Mesenchymal stem cell (in vitro differentiated cells and primary cell): ENCODE measurements around the gene NLRP5.
A peak's percentile ranks its signal among the peaks of the same experiment; 100 is the strongest.

Experiments used
- DNase-seq: peaks from one replicate; pipeline ENCODE4 v3.0.0-alpha.2; 2013
- H2AFZ ChIP-seq: one replicate; pipeline ENCODE4 v1.6.1; 2013; ENCODE audit warnings: low read depth, mild to moderate bottlenecking, control low read depth, inconsistent platforms, low read length, moderate library complexity
- H2AK5ac ChIP-seq: 2 replicates; pipeline ENCODE4 v1.6.1; 2013; ENCODE audit warnings: low read length, moderate library complexity, mild to moderate bottlenecking, inconsistent platforms; ENCODE audit not compliant: severe bottlenecking
- H2BK120ac ChIP-seq: one replicate; pipeline ENCODE4 v1.6.1; 2013; ENCODE audit warnings: low read depth, mild to moderate bottlenecking, inconsistent platforms, low read length, moderate library complexity
- H2BK12ac ChIP-seq, 2 experiments: one replicate each; pipeline ENCODE4 v1.6.1; 2013; ENCODE audit warnings: inconsistent platforms in 2 of 2, low read length in 2 of 2, mild to moderate bottlenecking in 2 of 2, moderate library complexity in 2 of 2, control low read depth in 1 of 2
- H2BK15ac ChIP-seq: one replicate; pipeline ENCODE4 v1.6.1; 2013; ENCODE audit warnings: mild to moderate bottlenecking, low read depth, inconsistent platforms; ENCODE audit not compliant: poor library complexity, severe bottlenecking
- H2BK5ac ChIP-seq: 2 replicates; pipeline ENCODE4 v1.6.1; 2013; ENCODE audit warnings: low read depth, mild to moderate bottlenecking, low read length, control low read depth, inconsistent platforms; ENCODE audit not compliant: poor library complexity, severe bottlenecking
- H3K14ac ChIP-seq, 2 experiments: one replicate each; pipeline ENCODE4 v1.6.1; 2013; ENCODE audit warnings: inconsistent platforms in 2 of 2, low read length in 2 of 2, control low read depth in 1 of 2, mild to moderate bottlenecking in 1 of 2, moderate library complexity in 1 of 2
- H3K18ac ChIP-seq, 2 experiments: one replicate each; pipeline ENCODE4 v1.6.1; 2013; ENCODE audit warnings: inconsistent platforms in 2 of 2, low read length in 2 of 2, control low read depth in 1 of 2, low read depth in 1 of 2, mild to moderate bottlenecking in 1 of 2
- H3K23ac ChIP-seq, 2 experiments: one replicate each; pipeline ENCODE4 v1.6.1; 2013; ENCODE audit warnings: inconsistent platforms in 2 of 2, low read length in 2 of 2, mild to moderate bottlenecking in 2 of 2, moderate library complexity in 2 of 2, control low read depth in 1 of 2
- H3K27ac ChIP-seq: 2 replicates; pipeline ENCODE4 v1.5.1; 2013; ENCODE audit warnings: mild to moderate bottlenecking, moderate library complexity, low read length, control low read depth, inconsistent platforms; ENCODE audit not compliant: poor library complexity, severe bottlenecking
- H3K27me3 ChIP-seq, 2 experiments: 2 replicates each; pipeline versions ENCODE4 v1.6.1 to v1.7.0; 2013; ENCODE audit warnings: low read length in 2 of 2, mild to moderate bottlenecking in 2 of 2, moderate library complexity in 2 of 2, control low read depth in 1 of 2, inconsistent platforms in 1 of 2; ENCODE audit not compliant: control insufficient read depth in 1 of 2, insufficient read depth in 1 of 2
- H3K36me3 ChIP-seq, 2 experiments: 2 replicates each; pipeline versions ENCODE4 v1.6.1 to v1.7.0; 2013; ENCODE audit warnings: low read length in 2 of 2, control low read depth in 1 of 2, inconsistent platforms in 1 of 2, low read depth in 1 of 2, mild to moderate bottlenecking in 1 of 2; ENCODE audit not compliant: insufficient read depth in 2 of 2, control insufficient read depth in 1 of 2
- H3K4ac ChIP-seq, 2 experiments: one replicate each; pipeline ENCODE4 v1.6.1; 2013; ENCODE audit warnings: inconsistent platforms in 2 of 2, low read length in 2 of 2, mild to moderate bottlenecking in 2 of 2, moderate library complexity in 2 of 2, control low read depth in 1 of 2, low read depth in 1 of 2
- H3K4me1 ChIP-seq: 2 replicates; pipeline ENCODE4 v1.6.1; 2013; ENCODE audit warnings: low read depth, low read length, control low read depth; ENCODE audit not compliant: control insufficient read depth, insufficient read depth
- H3K4me2 ChIP-seq: 2 replicates; pipeline ENCODE4 v1.6.1; 2013; ENCODE audit warnings: low read length, mild to moderate bottlenecking, inconsistent platforms; ENCODE audit not compliant: poor library complexity, severe bottlenecking
- H3K4me3 ChIP-seq, 2 experiments: 2 replicates each; pipeline versions ENCODE4 v1.5.1 to v1.7.0; 2013; ENCODE audit warnings: low read length in 2 of 2, mild to moderate bottlenecking in 2 of 2, control low read depth in 1 of 2, low read depth in 1 of 2; ENCODE audit not compliant: insufficient read depth in 1 of 2
- H3K79me1 ChIP-seq: replicated peaks from 2 replicates; pipeline ENCODE4 v1.6.1; 2013; ENCODE audit warnings: mild to moderate bottlenecking, control low read depth, low read length, inconsistent platforms; ENCODE audit not compliant: poor library complexity, severe bottlenecking
- H3K9ac ChIP-seq: 2 replicates; pipeline ENCODE4 v1.7.0; 2013; ENCODE audit warnings: mild to moderate bottlenecking, low read length, moderate library complexity
- H3K9me3 ChIP-seq: 2 replicates; pipeline ENCODE4 v1.7.0; 2013; ENCODE audit warnings: mild to moderate bottlenecking, low read length; ENCODE audit not compliant: control insufficient read depth
- H4K8ac ChIP-seq: one replicate; pipeline ENCODE4 v1.6.1; 2013; ENCODE audit warnings: inconsistent platforms, mild to moderate bottlenecking, low read length, moderate library complexity
- H4K91ac ChIP-seq: one replicate; pipeline ENCODE4 v1.6.1; 2013; ENCODE audit warnings: mild to moderate bottlenecking, low read length, inconsistent platforms
- WGBS: methylation state at CpG from one replicate; pipeline ENCODE4 v1.1.7; 2013; ENCODE audit warnings: mixed read lengths; 5-methylcytosine and 5-hydroxymethylcytosine counted together

The NLRP5 gene

DNA sequence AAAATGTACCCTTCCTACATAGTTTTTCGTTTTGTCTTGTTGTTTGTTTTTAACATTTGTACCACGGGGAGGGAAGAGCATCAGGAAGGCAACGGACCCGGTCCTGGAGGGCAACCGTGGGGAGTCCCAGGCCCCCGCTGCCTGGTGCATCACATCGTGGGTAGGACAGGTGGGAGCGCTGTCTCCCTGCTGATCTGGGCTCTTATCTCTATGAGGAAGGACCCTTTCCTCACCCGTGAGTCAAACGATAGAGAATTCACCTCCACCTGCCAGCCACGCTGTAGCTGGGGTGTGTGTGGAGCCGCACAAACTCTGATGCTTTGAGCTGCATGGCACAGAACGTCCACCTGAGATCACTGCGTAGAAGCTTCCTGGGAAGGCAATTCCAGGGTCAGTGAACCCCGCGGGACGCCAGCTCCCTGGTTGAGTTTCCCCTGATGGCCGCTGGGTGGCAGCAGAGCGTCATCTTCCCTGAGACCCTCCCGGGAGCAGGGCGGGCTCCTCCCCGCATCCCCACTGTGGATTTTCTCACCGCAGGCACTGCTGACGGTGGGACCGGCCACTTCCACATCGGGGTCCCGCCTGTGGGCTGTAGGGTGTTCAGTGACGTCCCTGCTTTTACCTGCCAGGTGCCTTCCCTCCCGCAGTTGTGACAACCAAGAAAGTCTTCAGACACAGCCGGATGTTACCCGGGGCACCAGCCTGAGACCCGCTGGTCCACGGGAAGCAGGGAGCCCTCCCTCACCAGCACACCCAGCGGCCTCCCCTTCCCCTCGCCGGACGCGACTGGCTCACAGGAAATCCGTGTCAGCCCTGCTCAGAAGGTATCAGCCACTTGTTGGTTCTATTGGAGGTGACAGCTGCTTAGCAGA lies 79.8 kb downstream of the NLRP5 start:
- Histone ChIP-seq H3K27ac (no peak overlapping the region), H2BK12ac (no peak overlapping the region), H3K79me1 (no peaks in the 10 kb centered on the region), H3K9me3 (peaks cover 6% of the 10 kb centered on the region), H3K9ac (peak overlapping the region; percentile 20), H2BK5ac (no peak overlapping the region), H3K23ac (no peak overlapping the region), H2BK15ac (no peak overlapping the region), H3K4me3 (peak overlapping the region in 1 of 2 experiments; percentile 50), H3K18ac (no peak overlapping the region), H3K36me3 (no peaks in the 10 kb centered on the region), H2AK5ac (no peak overlapping the region), H2BK120ac (no peak overlapping the region), H3K27me3 (peaks cover 0 to 25% of the 10 kb centered on the region in 2 experiments), H3K4ac (no peak overlapping the region), H3K14ac (no peak overlapping the region), H2AFZ (no peak overlapping the region), H3K4me1 (peaks cover 7% of the 10 kb centered on the region), H4K91ac (no peak overlapping the region), H4K8ac (no peak overlapping the region), H3K4me2 (peak overlapping the region; percentile 30)
- DNase-seq = peak; percentile 50
- WGBS = 18% methylated on average over 38 of the region's 39 CpGs

- H3K27me3 ChIP-seq = peaks cover 0 to 21% of the 10 kb centered on the region in 2 experiments
- no peak overlapping the region for H4K91ac ChIP-seq
- no peak overlapping the region for H2AFZ ChIP-seq
- no peak overlapping the region for H2BK120ac ChIP-seq
- no peak overlapping the region for H3K9ac ChIP-seq
- no peak overlapping the region for H2BK15ac ChIP-seq
- H3K79me1 ChIP-seq = no peaks in the 10 kb centered on the region
- no peak overlapping the region for H3K14ac ChIP-seq
- H3K23ac ChIP-seq = no peak overlapping the region
- H2AK5ac ChIP-seq = no peak overlapping the region
- no peak overlapping the region for H3K27ac ChIP-seq
- no peak overlapping the region for H3K4me3 ChIP-seq
- H3K4me2 ChIP-seq = no peak overlapping the region
- H3K4ac ChIP-seq = no peak overlapping the region
- H3K18ac ChIP-seq = no peak overlapping the region
- H2BK5ac ChIP-seq = no peak overlapping the region
- WGBS = 0% methylated on average over 1 of the region's 3 CpGs
- H2BK12ac ChIP-seq = no peak overlapping the region
- H3K9me3 ChIP-seq = no peaks in the 10 kb centered on the region
- H3K36me3 ChIP-seq = no peaks in the 10 kb centered on the region
- no peak for DNase-seq
- H3K4me1 ChIP-seq = peaks cover 7% of the 10 kb centered on the region
- H4K8ac ChIP-seq = no peak overlapping the region
These were observed 83.1 kb downstream of the NLRP5 start for GRCh38 chr19:56069642-56070041.

DNA sequence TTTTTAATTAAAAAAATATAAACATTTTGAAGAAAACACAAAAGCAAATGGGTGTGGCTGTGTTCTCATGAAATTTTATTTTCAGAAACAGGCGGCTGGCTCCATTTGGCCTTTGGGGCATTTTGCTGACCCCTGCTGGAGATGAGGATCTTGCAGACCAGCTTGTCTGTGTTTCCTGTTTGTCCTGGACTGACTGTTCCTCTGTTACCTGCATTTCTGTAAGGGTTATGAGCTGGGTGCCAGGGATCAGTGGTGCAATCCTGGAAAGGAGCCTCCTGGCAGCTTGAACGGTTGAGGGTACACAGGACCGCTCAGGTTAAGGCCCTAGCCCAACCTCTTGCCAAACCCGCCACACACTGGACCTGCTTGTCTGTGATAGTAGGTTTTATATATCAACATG lies 84.6 kb downstream of the NLRP5 start:
- no peak overlapping the region for H3K4me3 ChIP-seq
- no peak overlapping the region for H2BK12ac ChIP-seq
- no peaks in the 10 kb centered on the region for H3K79me1 ChIP-seq
- no peak for DNase-seq
- H3K23ac ChIP-seq = no peak overlapping the region
- H4K91ac ChIP-seq = no peak overlapping the region
- H3K18ac ChIP-seq = no peak overlapping the region
- H2AK5ac ChIP-seq = no peak overlapping the region
- no peak overlapping the region for H3K9ac ChIP-seq
- H3K36me3 ChIP-seq = no peaks in the 10 kb centered on the region
- no peak overlapping the region for H2BK5ac ChIP-seq
- H2BK120ac ChIP-seq = no peak overlapping the region
- no peak overlapping the region for H3K14ac ChIP-seq
- H3K27me3 ChIP-seq = peaks cover 0 to 11% of the 10 kb centered on the region in 2 experiments
- H2BK15ac ChIP-seq = no peak overlapping the region
- H3K27ac ChIP-seq = no peak overlapping the region
- H3K9me3 ChIP-seq = no peaks in the 10 kb centered on the region
- no peak overlapping the region for H4K8ac ChIP-seq
- no peak overlapping the region for H2AFZ ChIP-seq
- no peak overlapping the region for H3K4me2 ChIP-seq
- H3K4me1 ChIP-seq = peaks cover 6% of the 10 kb centered on the region
- no peak overlapping the region for H3K4ac ChIP-seq
- WGBS = 55% methylated on average over 4 of the region's 4 CpGs

GRCh38 chr19:56076498-56076897 lies 89.9 kb downstream of the NLRP5 start:
- Histone ChIP-seq H3K27me3 (no peaks in the 10 kb centered on the region), H4K91ac (no peak overlapping the region), H3K27ac (no peak overlapping the region), H2BK12ac (no peak overlapping the region), H3K14ac (no peak overlapping the region), H2BK120ac (no peak overlapping the region), H3K4me3 (no peak overlapping the region), H2BK5ac (no peak overlapping the region), H3K36me3 (no peaks in the 10 kb centered on the region), H3K9ac (no peak overlapping the region), H2AK5ac (no peak overlapping the region), H3K18ac (no peak overlapping the region), H4K8ac (no peak overlapping the region), H2BK15ac (no peak overlapping the region), H3K4me1 (peaks cover 11% of the 10 kb centered on the region), H3K4me2 (no peak overlapping the region), H3K4ac (no peak overlapping the region), H3K79me1 (no peaks in the 10 kb centered on the region), H3K23ac (no peak overlapping the region), H2AFZ (no peak overlapping the region), H3K9me3 (no peaks in the 10 kb centered on the region)
- DNase-seq = peak; percentile 58
- WGBS = 31% methylated on average over 5 of the region's 5 CpGs
